Activated T-cell treated with anti-CD3 and anti-CD28 coated beads, Interleukin-2, amount 50 U/mL, for 72 hours (primary cell): ENCODE measurements around the gene MAFG. TPM values are rescaled to one million over a fixed set of nuclear protein-coding genes. Genes with fewer than 3 reads are reported as not detected.
A peak's percentile ranks its signal among the peaks of the same experiment; 100 is the strongest.
"Not testable (repeated sequence)": the region's sequence is repeated elsewhere in the genome, so short reads cannot be mapped to it uniquely, and the experiment has no call there.

Source experiments
- ATAC-seq, 2 donors: fragments of 150-1000 bp; cut with Tn5 transposase; replicated peaks in 1 of 2; 2 replicates each; pipeline ENCODE4 v1.10.0; 2021; ENCODE audit warnings: moderate library complexity in 2 of 2, mild to moderate bottlenecking in 1 of 2
- DNase-seq, 2 donors: peaks; one replicate each; pipeline ENCODE4 v3.0.0; 2021 to 2022; ENCODE audit warnings: mixed read lengths in 1 of 2
- H3K27ac Mint-ChIP-seq: one replicate; pipeline ENCODE4 v1.8.0; 2022; ENCODE audit warnings: mild to moderate bottlenecking, moderate library complexity, mixed read lengths
- H3K27me3 Mint-ChIP-seq: one replicate; pipeline ENCODE4 v1.8.0; 2022; ENCODE audit warnings: low read depth, mixed read lengths
- H3K36me3 Mint-ChIP-seq, 2 donors: one replicate each; pipeline ENCODE4 v1.8.0; 2022; ENCODE audit warnings: mixed read lengths in 2 of 2, mild to moderate bottlenecking in 1 of 2; ENCODE audit not compliant: insufficient read depth in 2 of 2
- H3K4me1 Mint-ChIP-seq: one replicate; pipeline ENCODE4 v1.8.0; 2022; ENCODE audit warnings: low read depth, mixed read lengths
- H3K4me3 Mint-ChIP-seq, 2 donors: one replicate each; pipeline ENCODE4 v1.8.0; 2022; ENCODE audit warnings: mild to moderate bottlenecking in 2 of 2, mixed read lengths in 2 of 2, moderate library complexity in 2 of 2
- H3K9me3 Mint-ChIP-seq, 2 donors: one replicate each; pipeline ENCODE4 v1.8.0; 2022; ENCODE audit warnings: mixed read lengths in 2 of 2
- total RNA-seq, 2 donors: library from RNA; stranded (reverse); gene quantifications; one replicate each; pipeline ENCODE4 v1.2.3, GENCODE V29; 2022

The MAFG gene
- total RNA-seq, 2 donors from 2014 or later, result 41.5 to 44.7 TPM

- DNase-seq (no peak), ATAC-seq (no peak)
- Mint-ChIP-seq H3K27ac (peak overlapping the region; percentile 90), H3K36me3 (peaks cover 0 to 5% of the 10 kb centered on the region in 2 donors), H3K4me3 (peak overlapping the region in 1 of 2 donors; percentile 4), H3K9me3 (no peaks in the 10 kb centered on the region), H3K27me3 (no peaks in the 10 kb centered on the region), H3K4me1 (peaks cover 43% of the 10 kb centered on the region)
These were observed 8.5 kb downstream of the MAFG start for GRCh38 chr17:81918832-81919545.

- ATAC-seq, result peak; percentile 47 to 49
- H3K9me3 Mint-ChIP-seq, H3K27me3 Mint-ChIP-seq, DNase-seq, H3K36me3 Mint-ChIP-seq: not testable (repeated sequence)
- H3K27ac Mint-ChIP-seq, result peak overlapping the region; percentile 90
- H3K4me3 Mint-ChIP-seq, result peak overlapping the region; percentile 84 to 90
- H3K4me1 Mint-ChIP-seq, result peaks cover 40% of the 10 kb centered on the region
These were observed 9.2 kb downstream of the MAFG start for GRCh38 chr17:81918333-81918669.

DNA sequence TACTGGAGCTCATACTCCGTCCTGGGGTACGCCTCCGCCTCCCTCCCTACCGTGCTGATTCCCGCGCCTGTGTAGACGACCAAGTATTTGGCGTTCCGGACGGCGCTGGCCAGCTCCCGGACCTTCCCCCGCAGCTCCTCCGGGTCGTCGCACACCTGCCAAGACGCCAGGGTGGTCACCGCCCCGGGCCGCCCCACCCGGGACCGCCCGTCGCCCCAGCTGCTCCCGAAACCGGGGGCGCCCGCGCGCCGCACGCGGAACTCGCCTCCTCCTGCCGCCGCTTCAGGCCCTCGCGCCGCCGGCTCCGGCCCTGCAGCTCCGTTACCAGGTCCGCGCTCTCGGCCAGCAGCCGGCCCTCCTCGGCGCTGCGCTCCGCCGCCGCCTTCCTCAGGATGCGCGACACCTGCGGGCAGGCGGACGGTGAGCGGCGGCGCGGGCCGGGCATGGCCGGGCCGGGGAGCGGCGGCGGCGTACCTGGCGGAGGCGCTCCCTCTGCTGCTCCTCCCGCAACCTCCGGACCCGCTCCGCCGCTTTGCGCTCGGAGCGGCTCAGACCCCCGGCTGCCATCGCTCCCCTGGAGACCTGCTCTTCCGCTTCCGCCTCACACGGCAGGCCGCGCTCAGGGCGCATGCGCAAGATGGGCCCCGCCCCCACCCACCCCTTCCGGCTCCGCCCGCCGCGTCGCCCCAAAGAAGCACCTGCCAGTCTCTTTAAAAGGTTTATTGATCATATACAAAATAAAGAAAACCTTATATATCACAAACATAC is 9.8 kb downstream of the MAFG start, which contains the start of gene SIRT7:
SIRT7 (minus strand) TSS at position 612 of the 768 bp plus-strand sequence; CDS start at position 567, 45 bp downstream.
- ATAC-seq, result peak; percentile 88
- no peaks in the 10 kb centered on the region for H3K9me3 Mint-ChIP-seq
- H3K4me3 Mint-ChIP-seq, result peak within 1 kb of the TSS; percentile 84 to 90
- peak within 1 kb of the TSS; percentile 90 for H3K27ac Mint-ChIP-seq
- peaks cover 1 to 13% of the 10 kb centered on the region in 2 donors for H3K36me3 Mint-ChIP-seq
- H3K27me3 Mint-ChIP-seq, result no peaks in the 10 kb centered on the region
- DNase-seq, result peak; percentile 82 to 87
- H3K4me1 Mint-ChIP-seq, result peaks cover 39% of the 10 kb centered on the region

DNA sequence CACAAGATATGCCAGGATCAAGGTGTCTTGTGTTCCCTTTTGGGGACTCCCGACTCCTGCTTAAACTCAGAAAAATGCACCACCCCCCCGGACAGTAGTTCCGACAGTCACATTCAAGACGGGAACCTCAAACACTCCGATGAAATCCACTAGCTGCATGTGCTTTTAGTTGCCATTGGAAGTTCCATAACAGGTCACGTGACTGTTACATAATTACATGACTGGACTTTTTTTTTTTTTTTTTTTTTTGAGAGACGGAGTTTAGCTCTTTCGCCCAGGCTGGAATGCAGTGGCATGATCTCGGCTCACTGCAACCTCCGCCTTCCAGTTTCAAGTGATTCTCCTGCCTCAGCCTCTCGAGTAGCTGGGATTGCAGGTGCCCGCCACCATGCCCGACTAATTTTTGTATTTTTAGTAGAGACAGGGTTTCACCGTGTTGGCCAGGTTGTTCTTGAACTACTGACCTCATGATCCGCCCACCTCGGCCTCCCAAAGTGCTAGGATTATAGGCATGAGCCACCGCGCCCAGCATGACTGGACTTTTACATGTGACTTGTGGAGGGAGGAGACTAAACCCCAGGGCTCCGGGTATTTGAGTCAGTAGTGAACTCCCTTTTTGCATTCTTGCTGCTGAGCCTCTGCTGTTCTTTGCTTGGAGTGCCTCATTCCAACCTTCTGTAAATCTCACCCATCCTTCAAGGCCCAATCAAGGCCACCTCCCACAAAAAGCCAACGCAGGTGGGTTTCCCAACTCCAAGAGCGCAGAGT is 11.1 kb downstream of the MAFG start:
- no peak for ATAC-seq
- no peaks in the 10 kb centered on the region for H3K9me3 Mint-ChIP-seq
- H3K27ac Mint-ChIP-seq, result peak overlapping the region; percentile 67
- DNase-seq, result peak in 1 of 2 donors; percentile 23
- H3K4me3 Mint-ChIP-seq, result peak overlapping the region; percentile 84 to 90
- peaks cover 1 to 11% of the 10 kb centered on the region in 2 donors for H3K36me3 Mint-ChIP-seq
- no peaks in the 10 kb centered on the region for H3K27me3 Mint-ChIP-seq
- H3K4me1 Mint-ChIP-seq, result peaks cover 50% of the 10 kb centered on the region

- Mint-ChIP-seq H3K36me3 (peaks cover 1 to 11% of the 10 kb centered on the region in 2 donors), H3K27ac (no peak overlapping the region), H3K4me3 (no peak overlapping the region), H3K27me3 (no peaks in the 10 kb centered on the region), H3K4me1 (peaks cover 46% of the 10 kb centered on the region), H3K9me3 (no peaks in the 10 kb centered on the region)
- ATAC-seq (no peak), DNase-seq (no peak)
These were observed 12.2 kb downstream of the MAFG start for GRCh38 chr17:81915331-81915730.

GRCh38 chr17:81914103-81914850 is 13.3 kb downstream of the MAFG start:
- Mint-ChIP-seq H3K4me3 (no peak overlapping the region), H3K9me3 (no peaks in the 10 kb centered on the region), H3K27ac (no peak overlapping the region), H3K27me3 (no peaks in the 10 kb centered on the region), H3K4me1 (peaks cover 56% of the 10 kb centered on the region), H3K36me3 (peaks cover 1 to 11% of the 10 kb centered on the region in 2 donors)
- DNase-seq (no peak), ATAC-seq (no peak)

- Mint-ChIP-seq H3K4me1 (peaks cover 53% of the 10 kb centered on the region), H3K36me3 (peaks cover 1 to 11% of the 10 kb centered on the region in 2 donors), H3K27me3 (no peaks in the 10 kb centered on the region), H3K9me3 (no peaks in the 10 kb centered on the region), H3K27ac (no peak overlapping the region), H3K4me3 (no peak overlapping the region)
- ATAC-seq (no peak), DNase-seq (no peak)
These were observed 14.0 kb downstream of the MAFG start for GRCh38 chr17:81913394-81914102.

DNA sequence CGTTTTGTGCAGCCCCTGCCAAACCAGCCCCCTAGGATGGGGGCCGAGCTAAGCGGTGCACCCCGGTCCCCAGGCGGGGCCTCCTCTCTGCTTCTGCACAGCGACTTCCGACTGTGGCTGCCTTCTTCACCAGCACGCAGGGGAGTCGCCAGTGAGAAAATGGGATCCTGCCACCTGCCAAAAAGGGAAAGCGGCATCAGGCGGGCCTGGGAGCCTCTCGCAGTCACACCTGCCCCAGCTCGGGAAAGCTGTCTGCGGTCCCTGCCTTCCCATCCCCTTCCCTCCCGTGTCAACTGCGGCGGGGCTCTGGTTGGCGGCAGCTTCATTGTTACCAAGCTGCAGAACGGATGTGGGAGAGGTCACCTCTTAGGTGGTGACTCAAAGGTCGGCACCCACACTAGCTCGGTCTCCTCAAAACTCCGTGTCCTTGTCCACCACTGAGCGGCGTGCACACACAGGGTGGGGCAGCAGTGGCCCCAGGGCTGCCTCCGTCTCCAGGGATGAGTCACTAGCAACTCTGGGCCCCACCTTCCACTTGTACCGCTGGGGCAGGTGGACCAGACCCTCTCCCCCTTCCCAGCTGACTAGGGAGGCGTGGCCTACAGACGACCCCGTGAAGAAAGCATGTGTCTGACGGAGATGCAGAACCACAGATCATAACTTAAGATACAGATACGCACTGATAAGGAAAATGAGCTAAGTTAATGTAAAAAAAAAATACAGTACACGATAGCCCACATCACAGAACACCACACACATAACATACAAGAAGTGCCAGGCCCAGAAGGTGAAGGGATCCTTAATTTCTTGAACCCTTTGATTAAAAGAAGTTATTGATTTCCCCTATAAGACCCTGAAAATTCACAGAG is 14.9 kb downstream of the MAFG start:
- Mint-ChIP-seq H3K36me3 (peaks cover 1 to 11% of the 10 kb centered on the region in 2 donors), H3K27me3 (no peaks in the 10 kb centered on the region), H3K4me3 (no peak overlapping the region), H3K4me1 (peaks cover 46% of the 10 kb centered on the region), H3K27ac (no peak overlapping the region), H3K9me3 (no peaks in the 10 kb centered on the region)
- DNase-seq (no peak), ATAC-seq (no peak)

GRCh38 chr17:81911969-81912368 is 15.6 kb downstream of the MAFG start:
- DNase-seq (no peak), ATAC-seq (no peak)
- no peaks in the 10 kb centered on the region for H3K9me3 Mint-ChIP-seq
- no peak overlapping the region for H3K27ac Mint-ChIP-seq
- H3K36me3 Mint-ChIP-seq, result peaks cover 1 to 11% of the 10 kb centered on the region in 2 donors
- peak overlapping the region; percentile 62 to 65 for H3K4me3 Mint-ChIP-seq
- peaks cover 42% of the 10 kb centered on the region for H3K4me1 Mint-ChIP-seq
- no peaks in the 10 kb centered on the region for H3K27me3 Mint-ChIP-seq

DNA sequence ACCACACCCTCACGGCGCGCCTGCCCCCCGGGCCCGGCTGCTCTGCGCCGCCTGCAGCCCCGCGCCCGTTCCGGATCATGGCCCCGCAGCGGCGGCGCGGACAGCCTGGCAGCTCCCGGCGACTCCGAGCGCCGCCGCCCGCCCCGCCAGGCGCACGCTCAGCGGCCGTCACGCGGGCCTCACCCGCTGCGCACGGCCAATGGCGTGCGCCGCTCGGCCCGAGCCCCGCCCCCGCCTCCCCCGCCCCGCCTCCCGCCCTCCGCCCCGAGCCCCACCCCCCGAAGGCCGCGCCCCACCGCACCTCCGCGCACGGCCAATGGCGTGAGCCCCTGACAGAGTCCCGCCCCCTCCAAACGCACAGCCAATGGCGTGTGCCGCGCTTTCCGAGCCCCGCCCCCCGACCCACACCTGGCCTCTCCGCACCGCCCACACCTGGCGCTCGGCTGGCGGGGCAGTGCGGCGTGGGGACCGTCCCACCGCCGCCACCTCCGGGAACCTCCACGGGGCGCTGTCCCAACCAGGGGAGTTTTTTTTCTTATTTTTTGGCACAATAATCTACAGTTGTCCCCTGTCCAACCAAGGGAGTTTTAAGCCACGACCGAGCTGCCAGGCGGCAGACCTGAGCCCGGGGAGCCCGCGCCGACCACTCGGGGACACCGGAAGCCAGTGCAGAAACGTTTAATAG is 16.1 kb downstream of the MAFG start, which contains the start of gene PCYT2:
PCYT2 (minus strand) TSS at position 123 of the 685 bp plus-strand sequence; CDS start at position 79, 44 bp downstream.
- Mint-ChIP-seq H3K4me1 (peaks cover 36% of the 10 kb centered on the region), H3K27ac (no peak within 1 kb of the TSS), H3K27me3 (no peaks in the 10 kb centered on the region), H3K9me3 (no peaks in the 10 kb centered on the region), H3K4me3 (peak within 1 kb of the TSS; percentile 83 to 85), H3K36me3 (peaks cover 1 to 11% of the 10 kb centered on the region in 2 donors)
- DNase-seq (peak; percentile 95 to 96), ATAC-seq (peak; percentile 92 to 93)

DNA sequence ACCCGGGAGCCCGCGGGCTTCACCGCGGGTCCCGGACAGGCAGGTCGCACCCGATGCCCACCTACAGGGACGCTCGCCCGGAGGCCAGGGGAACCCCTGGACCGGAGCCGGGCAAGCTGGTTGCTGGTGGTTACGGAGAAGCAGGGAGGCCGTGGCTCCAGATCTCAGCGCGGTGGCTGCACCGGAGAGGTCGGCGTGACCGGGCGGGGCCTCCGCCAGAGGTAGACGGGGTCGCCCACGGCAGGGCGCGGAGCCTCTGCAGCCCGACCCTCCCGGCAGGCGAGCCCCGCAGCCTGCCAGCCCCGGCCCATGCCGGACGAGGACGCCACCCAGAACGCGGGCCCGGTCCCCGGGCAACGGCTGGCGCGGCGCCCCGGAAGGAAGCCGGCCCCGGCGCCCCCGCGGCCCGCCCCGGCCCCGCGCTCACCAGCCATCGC is 16.7 kb downstream of the MAFG start:
- Mint-ChIP-seq H3K27me3 (no peaks in the 10 kb centered on the region), H3K4me3 (peak overlapping the region; percentile 83 to 85), H3K36me3 (peaks cover 1 to 11% of the 10 kb centered on the region in 2 donors), H3K9me3 (no peaks in the 10 kb centered on the region), H3K27ac (no peak overlapping the region), H3K4me1 (peaks cover 31% of the 10 kb centered on the region)
- no peak for DNase-seq
- peak; percentile 50 to 54 for ATAC-seq
